ENCODE measurements around the gene ARID5A.

- TF ChIP-seq SUZ12 (IDR thresholded peaks at IDR 0.05) (no peak), LEF1 (IDR thresholded peaks at IDR 0.05; ENCODE audit: borderline replicate concordance) (no peak), NFRKB (IDR thresholded peaks at IDR 0.05) (no peak), ZNF384 (IDR thresholded peaks at IDR 0.05) (no peak), FOXK2 (IDR thresholded peaks at IDR 0.05) (no peak), BHLHE40 (IDR thresholded peaks at IDR 0.05; ENCODE audit: borderline replicate concordance) (no peak)
Measured at GRCh38 chr2:96550787-96551604, 14.4 kb downstream of the ARID5A start.

All from HEK293T (cell line).